HPDE6-E6E7 (cell line): ENCODE results near the gene MYLK.

ENCODE experiments used
- DNase-seq: peaks from one replicate; pipeline ENCODE4 v3.0.0; 2011; ENCODE audit warnings: missing footprints; ENCODE audit errors: extremely low spot score

MYLK gene

GRCh38 chr3:123831420-123831819, 52.7 kb downstream of the MYLK start:
- DNase-seq = no peak

GRCh38 chr3:123821920-123822319, 62.2 kb downstream of the MYLK start:
- no peak for DNase-seq

GRCh38 chr3:123819949-123820348, 64.2 kb downstream of the MYLK start:
- no peak for DNase-seq

GRCh38 chr3:123818921-123819429, 65.2 kb downstream of the MYLK start:
- peak; percentile 77 for DNase-seq

- DNase-seq = no peak
Measured at GRCh38 chr3:123818324-123818920, 65.7 kb downstream of the MYLK start.

GRCh38 chr3:123817413-123817812, 66.7 kb downstream of the MYLK start:
- no peak for DNase-seq

- DNase-seq = no peak
Measured at GRCh38 chr3:123816673-123817207, 67.4 kb downstream of the MYLK start.

GRCh38 chr3:123815981-123816380, 68.2 kb downstream of the MYLK start:
- DNase-seq = no peak

- no peak for DNase-seq
Measured at GRCh38 chr3:123813876-123814275, 70.3 kb downstream of the MYLK start.

GRCh38 chr3:123809597-123809996, 74.5 kb downstream of the MYLK start:
- DNase-seq = no peak

- DNase-seq = no peak
Measured at GRCh38 chr3:123808812-123809211, 75.3 kb downstream of the MYLK start.

GRCh38 chr3:123807820-123808219, 76.3 kb downstream of the MYLK start:
- peak; percentile 88 for DNase-seq

- no peak for DNase-seq
Measured at GRCh38 chr3:123805504-123805903, 78.6 kb downstream of the MYLK start.

GRCh38 chr3:123805101-123805500, 79.0 kb downstream of the MYLK start:
- DNase-seq = no peak

GRCh38 chr3:123804676-123805075, 79.5 kb downstream of the MYLK start:
- no peak for DNase-seq

- no peak for DNase-seq
Measured at GRCh38 chr3:123803521-123803920, 80.6 kb downstream of the MYLK start.

- no peak for DNase-seq
Measured at GRCh38 chr3:123802007-123802625, 82.0 kb downstream of the MYLK start.

- DNase-seq = no peak
Measured at GRCh38 chr3:123801474-123801873, 82.7 kb downstream of the MYLK start.

- no peak for DNase-seq
Measured at GRCh38 chr3:123800362-123800682, 83.8 kb downstream of the MYLK start.

GRCh38 chr3:123799544-123800361, 84.4 kb downstream of the MYLK start:
- DNase-seq = peak; percentile 94

- no peak for DNase-seq
Measured at GRCh38 chr3:123798550-123798949, 85.6 kb downstream of the MYLK start.

GRCh38 chr3:123795471-123796251, 88.5 kb downstream of the MYLK start:
- no peak for DNase-seq
